ENCODE data around the gene ZFP36L1.
A peak's percentile ranks its signal among the peaks of the same experiment; 100 is the strongest.

Gene ZFP36L1

GRCh38 chr14:68759937-68760336 lies 32.9 kb downstream of the ZFP36L1 start:
- DNase-seq = no peak

DNA sequence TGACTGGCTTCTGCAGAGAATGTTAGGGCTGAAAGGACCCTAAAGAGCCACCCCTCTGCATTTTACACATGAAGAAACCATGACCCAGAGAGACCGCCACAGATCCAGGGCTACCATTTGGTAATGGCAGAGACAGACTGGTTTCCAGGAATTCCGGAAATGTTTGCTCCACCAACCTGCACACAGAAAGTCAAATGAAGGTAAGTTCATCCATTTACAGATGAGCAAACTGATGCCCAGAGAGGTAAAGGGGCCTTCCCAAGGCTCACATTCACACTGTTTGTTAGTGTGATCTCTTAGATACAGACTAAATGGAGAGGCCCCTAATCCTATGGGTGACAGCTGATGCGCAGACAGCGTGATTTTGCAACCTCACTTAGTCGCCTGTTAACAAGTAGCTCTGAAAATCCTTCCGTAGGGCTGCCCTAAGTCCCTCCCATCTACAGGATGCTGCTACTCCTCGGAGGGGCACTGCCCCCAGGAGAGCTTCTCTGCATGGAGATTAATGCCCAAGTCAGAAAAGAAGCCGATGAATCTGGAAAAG lies 33.8 kb downstream of the ZFP36L1 start:
- DNase-seq = no peak

- DNase-seq = no peak
Measured at GRCh38 chr14:68758301-68758700, 34.6 kb downstream of the ZFP36L1 start.

GRCh38 chr14:68757618-68758081 lies 35.2 kb downstream of the ZFP36L1 start:
- DNase-seq = no peak

GRCh38 chr14:68756734-68757133 lies 36.1 kb downstream of the ZFP36L1 start:
- DNase-seq = no peak

DNA sequence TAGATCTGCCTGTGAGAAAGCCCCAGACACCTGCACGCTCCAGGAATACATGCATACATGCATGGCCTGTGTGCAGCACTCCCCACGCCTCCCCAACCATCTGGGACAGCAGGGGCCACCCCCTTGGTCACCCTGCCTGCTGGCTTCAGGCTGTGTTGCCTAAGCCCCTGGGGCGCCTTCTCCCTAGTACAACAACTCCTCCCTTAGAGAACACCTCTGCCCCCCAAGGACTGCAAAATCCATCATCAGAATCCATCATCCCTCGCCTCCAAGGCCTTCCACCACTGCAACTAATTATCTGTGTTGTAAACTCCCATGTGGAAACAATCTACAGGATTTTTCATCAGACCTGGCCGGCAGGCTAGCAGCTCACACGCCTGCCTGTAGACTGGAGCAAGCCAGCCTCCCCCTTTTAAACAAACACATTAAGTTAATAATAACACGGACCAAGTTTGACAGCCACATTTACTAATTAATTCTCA lies 36.8 kb downstream of the ZFP36L1 start:
- no peak for DNase-seq

DNA sequence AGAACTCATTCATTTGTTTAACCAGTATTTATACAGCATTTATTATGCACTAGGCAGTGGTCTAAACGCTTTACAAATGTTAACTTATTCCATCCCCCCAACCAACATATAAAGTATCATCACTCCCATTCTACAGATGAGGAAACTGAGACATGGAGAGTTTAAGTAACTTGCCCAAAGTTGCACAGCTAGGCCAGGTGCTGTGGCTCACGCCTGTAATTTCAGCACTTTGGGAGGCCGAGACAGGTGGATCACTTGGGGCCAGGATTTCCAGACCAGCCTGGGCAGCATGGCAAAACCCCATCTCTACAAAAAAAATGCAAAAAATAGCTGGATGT lies 37.9 kb downstream of the ZFP36L1 start:
- no peak for DNase-seq

DNA sequence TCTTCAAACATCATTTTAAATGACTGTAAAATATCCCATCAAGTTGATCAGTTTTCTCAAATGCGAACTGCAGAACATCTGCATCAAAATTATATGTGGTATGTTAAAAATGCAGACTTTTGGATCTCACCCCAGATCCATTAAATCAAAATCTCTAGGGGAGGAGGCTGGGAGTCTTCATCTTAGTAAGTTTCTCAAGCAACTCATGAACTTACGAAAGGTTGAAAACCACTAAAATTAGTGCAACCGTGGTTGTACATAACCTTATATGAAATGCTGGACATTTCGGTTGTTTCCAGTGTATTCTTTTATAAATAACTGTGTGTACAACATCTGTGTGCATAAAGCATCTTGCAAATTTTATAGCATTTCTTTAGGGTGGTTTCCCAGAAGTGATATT lies 39.2 kb downstream of the ZFP36L1 start:
- no peak for DNase-seq

DNA sequence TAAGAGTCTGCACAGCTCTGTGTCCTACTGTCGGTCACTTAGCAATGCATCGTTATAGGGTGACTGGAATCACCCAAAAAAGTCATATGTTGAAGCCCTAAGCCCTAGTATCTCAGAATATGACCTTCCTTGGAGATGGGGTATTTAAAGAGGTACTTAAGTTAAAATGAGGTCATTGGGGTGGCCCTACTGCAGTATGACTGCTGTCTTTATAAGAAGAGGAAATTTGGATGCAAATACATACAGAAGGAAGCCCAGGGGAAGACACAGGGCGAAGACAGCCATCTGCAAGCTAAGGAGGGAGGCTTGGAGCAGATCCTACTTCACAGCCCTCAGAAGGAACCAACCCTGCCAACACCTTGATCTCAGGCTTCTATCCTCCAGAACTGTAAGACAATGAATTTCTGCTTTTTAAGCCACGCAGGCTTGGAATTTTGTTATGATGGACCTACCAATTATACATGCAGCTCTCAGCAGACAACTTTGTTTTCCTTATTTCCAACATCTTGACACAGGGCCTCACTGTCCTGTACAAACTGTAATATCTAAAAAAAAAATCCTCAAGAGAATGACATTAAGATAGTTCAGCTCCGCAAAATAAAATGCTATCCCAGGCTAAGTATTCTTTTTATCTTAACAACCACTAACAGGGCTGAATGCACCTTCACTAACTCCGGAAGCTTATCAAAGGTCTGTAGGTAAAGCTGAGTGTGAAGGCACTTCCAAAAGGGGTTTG lies 40.4 kb downstream of the ZFP36L1 start:
- DNase-seq = no peak

DNA sequence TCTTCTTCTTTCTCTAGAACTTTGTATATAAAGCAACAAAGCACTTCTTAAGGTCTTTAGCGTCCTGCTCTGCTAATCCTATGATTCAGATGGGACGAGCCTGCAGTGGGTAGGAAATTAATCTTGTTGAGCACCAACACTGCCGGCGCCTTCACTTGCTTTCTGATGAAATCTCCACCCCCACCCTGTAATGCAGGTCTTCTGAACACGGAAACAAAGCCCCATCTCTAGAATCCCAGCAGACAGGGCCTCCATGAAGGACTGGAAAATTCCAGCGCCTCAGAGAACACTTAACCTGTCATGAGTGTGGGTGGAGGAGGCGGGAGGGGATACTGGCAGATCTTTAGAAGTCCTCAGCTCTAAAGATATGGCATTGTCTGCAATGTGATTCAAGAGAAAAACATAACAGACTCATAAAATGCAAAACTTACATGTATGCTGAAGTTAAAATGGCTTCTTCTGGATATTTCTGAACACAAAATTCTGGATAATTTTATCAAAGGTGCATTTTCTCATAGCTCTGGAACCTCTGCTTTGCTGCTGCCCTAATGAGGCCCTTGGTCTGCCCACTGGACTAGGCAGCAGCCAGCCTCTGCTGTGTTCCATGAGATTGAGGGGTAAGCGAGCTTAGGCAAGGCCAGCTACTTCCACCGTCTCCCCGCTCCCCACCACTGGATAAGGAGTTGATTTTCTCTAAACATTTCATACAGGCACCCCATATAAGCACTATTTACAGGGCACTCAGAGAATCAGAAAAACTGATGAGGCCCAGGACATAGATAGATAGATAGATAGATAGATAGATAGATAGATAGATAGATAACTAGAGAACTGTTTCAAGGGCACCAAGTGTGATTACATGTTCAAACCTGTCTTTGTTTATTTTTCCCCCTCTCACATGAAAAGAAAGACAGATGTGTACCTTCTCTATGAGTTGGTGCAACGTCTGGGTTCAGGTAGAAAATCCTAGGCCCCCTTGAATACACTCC lies 43.1 kb downstream of the ZFP36L1 start:
- no peak for DNase-seq

DNA sequence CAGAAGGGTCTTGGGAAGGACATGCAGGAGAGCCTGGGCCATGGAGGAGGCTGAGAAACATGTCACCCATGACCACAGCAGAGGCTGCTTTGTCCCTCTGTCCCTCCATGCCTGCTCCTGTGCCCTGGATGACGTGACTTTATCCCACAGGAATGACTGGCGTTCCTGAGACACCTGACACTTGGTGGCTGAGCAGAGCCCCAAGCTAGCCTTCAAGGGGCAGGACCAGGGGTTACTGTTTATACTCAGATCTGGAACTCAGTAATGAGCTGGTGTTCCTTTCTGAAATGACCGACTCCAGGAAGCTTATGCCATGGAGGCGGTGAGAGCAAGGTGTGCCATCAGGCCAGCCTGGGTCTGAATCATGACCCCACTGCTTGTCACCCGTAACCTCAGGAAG lies 44.2 kb downstream of the ZFP36L1 start:
- DNase-seq = no peak

- no peak for DNase-seq
Measured at GRCh38 chr14:68748260-68748659, 44.6 kb downstream of the ZFP36L1 start.

GRCh38 chr14:68747393-68747792 lies 45.5 kb downstream of the ZFP36L1 start:
- DNase-seq = no peak

GRCh38 chr14:68744613-68745012 lies 48.3 kb downstream of the ZFP36L1 start:
- DNase-seq = no peak

GRCh38 chr14:68741839-68742470 lies 50.9 kb downstream of the ZFP36L1 start:
- peak; percentile 89 for DNase-seq

GRCh38 chr14:68741477-68741791 lies 51.4 kb downstream of the ZFP36L1 start:
- DNase-seq = no peak

GRCh38 chr14:68740788-68741476 lies 51.9 kb downstream of the ZFP36L1 start:
- no peak for DNase-seq

GRCh38 chr14:68739701-68740100 lies 53.2 kb downstream of the ZFP36L1 start:
- DNase-seq = no peak

GRCh38 chr14:68738559-68738958 lies 54.3 kb downstream of the ZFP36L1 start:
- DNase-seq = no peak
